ENCODE data around the gene SPPL2B.
"Not testable (repeated sequence)": the region's sequence is repeated elsewhere in the genome, so short reads cannot be mapped to it uniquely, and the experiment has no call there.

- not testable (repeated sequence) for TF ChIP-seq CTCF (IDR thresholded peaks at IDR 0.05); TCF7L2 (IDR thresholded peaks at IDR 0.05; ENCODE audit: low read depth, low read length); POLR2AphosphoS5 (IDR thresholded peaks at IDR 0.05; ENCODE audit: low read depth, low read length)
Measured at GRCh38 chr19:2395293-2395829, 66.9 kb downstream of the SPPL2B start.

All from Panc1 (cell line).